HCEC 1CT (cell line): ENCODE results near the gene RNF7.
"Not testable (repeated sequence)": the region's sequence is repeated elsewhere in the genome, so short reads cannot be mapped to it uniquely, and the experiment has no call there.

Experiments used
- DNase-seq: peaks from one replicate; pipeline ENCODE4 v3.0.0-alpha.2; 2017

RNF7 gene

GRCh38 chr3:141783632-141784031 lies 45.5 kb downstream of the RNF7 start:
- no peak for DNase-seq

DNA sequence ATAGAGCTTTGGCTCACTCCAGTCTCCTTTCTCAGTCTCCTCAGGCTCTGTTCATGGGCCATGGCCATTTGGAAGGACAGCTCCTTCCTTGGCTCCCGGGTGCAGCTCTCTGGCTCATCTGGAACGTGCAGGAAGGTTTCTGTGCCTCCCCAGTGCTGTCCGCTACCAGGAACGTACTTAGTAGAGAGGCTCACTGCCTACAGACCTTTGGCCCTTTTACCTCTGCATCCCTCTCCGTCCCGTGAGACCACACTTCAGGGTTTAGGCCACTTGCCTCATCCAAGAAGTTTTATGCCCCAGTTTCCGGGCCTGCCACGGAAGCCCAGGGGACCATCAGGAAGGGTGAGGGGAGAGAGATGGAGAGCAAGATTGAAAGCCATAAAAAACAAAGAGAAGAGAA lies 46.0 kb downstream of the RNF7 start:
- DNase-seq, result no peak

DNA sequence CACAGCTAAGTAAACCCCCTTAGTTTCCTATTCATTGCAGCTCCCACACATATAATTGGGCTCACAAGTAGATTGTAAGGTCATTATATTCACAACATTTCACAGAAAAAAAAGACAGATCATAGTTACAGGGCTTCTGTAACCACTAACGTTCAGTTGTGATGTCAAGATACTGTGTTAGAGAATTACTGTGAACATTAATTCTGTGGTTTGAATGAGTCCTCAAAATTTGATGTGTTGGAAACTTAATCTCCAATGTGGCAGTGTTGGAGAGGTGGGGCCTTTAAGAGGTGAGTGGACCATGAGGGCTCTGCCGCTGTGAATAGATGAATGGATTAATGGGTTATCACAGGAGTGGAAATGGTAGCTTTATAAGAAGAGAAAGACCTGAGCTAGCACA lies 46.4 kb downstream of the RNF7 start:
- no peak for DNase-seq

- DNase-seq, result no peak
Measured at GRCh38 chr3:141788149-141788548, 50.1 kb downstream of the RNF7 start.

- not testable (repeated sequence) for DNase-seq
Measured at GRCh38 chr3:141788750-141789149, 50.7 kb downstream of the RNF7 start.

DNA sequence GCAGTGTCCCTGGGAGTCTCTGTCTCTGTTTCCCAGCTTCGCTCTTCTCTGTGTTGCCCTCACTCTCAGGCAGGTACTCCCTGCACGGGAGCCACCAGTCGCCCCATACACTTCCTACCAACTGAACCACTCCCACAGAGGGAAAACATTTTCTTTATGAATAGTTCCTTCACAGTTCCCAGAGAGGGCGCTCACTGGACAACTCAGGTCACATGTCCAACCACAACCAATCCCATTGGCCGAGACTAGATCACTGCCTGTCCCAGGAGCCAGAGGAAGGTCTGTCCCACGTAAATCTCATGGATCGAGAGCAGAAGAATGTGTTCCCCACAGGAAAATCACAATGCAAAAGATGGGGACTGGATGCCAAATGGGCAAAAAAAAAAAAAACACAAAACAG lies 51.2 kb downstream of the RNF7 start:
- DNase-seq, result no peak

GRCh38 chr3:141790171-141790570 lies 52.1 kb downstream of the RNF7 start:
- DNase-seq, result no peak

GRCh38 chr3:141792495-141792894 lies 54.4 kb downstream of the RNF7 start:
- DNase-seq, result no peak

DNA sequence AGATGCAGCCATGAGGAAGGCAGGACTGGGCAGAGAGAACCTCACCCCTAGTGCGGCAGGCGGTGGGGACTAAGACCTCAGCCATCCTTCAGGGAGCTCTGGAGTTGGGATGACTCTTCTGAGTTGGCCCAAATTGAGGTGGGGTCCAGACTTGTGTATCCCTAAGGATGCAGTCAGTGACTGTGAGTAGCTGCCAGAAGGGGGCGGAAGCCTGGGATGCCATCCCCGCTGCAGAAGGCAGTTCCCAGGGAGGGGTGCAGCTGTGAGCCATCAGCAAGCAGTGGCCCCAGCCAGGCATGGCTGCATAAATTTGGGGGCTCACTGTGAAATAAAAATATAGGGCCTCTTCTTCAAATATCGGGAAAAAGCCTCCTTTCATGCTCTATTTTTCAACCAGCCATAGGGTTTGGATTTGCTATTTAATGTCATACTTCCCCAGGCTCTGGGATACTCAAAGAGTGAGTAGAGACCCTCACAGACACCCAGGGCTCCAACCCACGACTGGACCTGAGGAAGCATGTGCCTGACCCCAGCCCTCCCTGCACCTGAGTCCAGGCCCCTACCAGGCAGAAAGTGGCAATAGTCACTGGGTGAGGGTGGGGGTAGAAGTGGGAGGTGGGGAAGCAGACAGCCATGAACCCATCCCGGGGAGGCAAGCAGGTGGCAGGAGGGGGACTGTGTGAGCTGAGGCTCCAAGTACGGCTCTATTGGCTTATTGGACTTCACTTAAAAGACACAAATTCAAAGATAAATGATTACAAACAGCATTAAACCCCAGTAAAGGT lies 55.6 kb downstream of the RNF7 start:
- DNase-seq, result no peak

- DNase-seq, result no peak
Measured at GRCh38 chr3:141795276-141795675, 57.2 kb downstream of the RNF7 start.

DNA sequence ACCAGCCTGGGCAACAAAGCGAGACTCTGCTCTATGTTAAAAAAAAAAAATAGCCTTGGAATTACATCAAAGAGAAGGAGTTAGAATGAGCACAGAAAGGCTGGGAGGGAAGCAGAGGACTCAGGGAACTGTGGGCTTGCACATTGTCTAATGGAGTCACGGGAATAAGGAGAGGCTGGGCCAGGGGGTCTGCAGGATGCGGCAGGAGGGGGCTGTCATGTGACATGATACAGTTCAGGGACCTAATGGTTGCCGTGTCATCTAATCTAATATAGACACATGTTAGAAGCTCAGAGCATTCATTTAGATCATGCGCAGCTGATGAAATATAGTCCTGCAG lies 57.6 kb downstream of the RNF7 start:
- no peak for DNase-seq

DNA sequence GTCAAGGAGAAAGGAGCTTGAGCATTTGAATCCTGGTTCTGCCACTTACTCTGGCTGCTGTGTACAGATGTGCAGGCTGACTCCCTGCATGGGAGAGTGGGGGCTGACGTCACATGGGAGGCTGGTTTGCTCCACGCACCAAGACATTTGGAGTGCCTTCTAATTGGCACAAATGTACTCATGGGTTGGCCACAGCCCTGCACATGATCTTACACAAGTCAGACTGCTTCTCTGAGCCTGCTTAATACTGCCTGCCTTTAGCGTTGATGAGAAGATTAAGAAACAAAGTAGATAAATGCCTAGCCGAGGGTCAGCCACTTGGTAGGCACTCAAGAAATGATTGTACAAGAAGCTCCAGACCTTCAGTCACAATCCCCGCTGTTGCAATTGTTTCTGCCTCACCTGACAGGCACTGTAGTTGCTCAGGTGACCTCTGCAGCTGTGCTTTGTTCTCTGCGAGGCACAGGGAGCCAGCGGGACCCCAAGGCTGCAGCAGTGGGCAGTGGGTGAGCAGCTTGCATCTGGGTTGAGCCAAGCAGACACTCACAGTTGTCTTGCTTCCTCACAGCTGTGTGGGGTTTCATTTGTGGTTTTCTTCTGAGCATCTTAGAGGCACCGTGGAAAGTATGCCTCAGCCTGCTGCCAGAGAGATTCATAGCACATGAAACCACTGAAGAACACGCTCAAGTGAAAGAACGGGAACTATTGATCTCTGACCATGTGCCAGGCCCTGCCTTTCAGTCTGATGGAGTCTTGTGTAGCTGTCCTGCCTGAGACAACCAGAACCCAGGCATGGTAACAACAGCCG lies 58.2 kb downstream of the RNF7 start:
- no peak for DNase-seq
